Activated naive CD8-positive, alpha-beta T cell treated with anti-CD3 and anti-CD28 coated beads, Interleukin-2, amount 50 U/mL, for 24 hours (primary cell): ENCODE measurements around the gene GTF2F2.

Experiments
- ATAC-seq: fragments of 150-1000 bp; cut with Tn5 transposase; one replicate; pipeline ENCODE4 v1.10.0; 2021
- DNase-seq: peaks from one replicate; pipeline ENCODE4 v3.0.0; 2021
- H3K27ac Mint-ChIP-seq: one replicate; pipeline ENCODE4 v1.8.0; 2021; ENCODE audit warnings: mild to moderate bottlenecking, mixed read lengths
- H3K27me3 Mint-ChIP-seq: one replicate; pipeline ENCODE4 v1.8.0; 2021; ENCODE audit warnings: mixed read lengths
- H3K36me3 Mint-ChIP-seq: one replicate; pipeline ENCODE4 v1.8.0; 2021; ENCODE audit warnings: low read depth, mixed read lengths
- H3K4me1 Mint-ChIP-seq: one replicate; pipeline ENCODE4 v1.8.0; 2021; ENCODE audit warnings: mixed read lengths
- H3K4me3 Mint-ChIP-seq: one replicate; pipeline ENCODE4 v1.8.0; 2021; ENCODE audit warnings: mild to moderate bottlenecking, moderate library complexity, mixed read lengths
- H3K9me3 Mint-ChIP-seq: one replicate; pipeline ENCODE4 v1.8.0; 2021; ENCODE audit warnings: mixed read lengths

Gene GTF2F2

GRCh38 chr13:45256254-45256653, 135.9 kb downstream of the GTF2F2 start:
- no peak for DNase-seq
- Mint-ChIP-seq H3K27ac (peak overlapping the region; percentile 13), H3K4me3 (no peak overlapping the region), H3K9me3 (no peaks in the 10 kb centered on the region), H3K36me3 (peaks cover 19% of the 10 kb centered on the region), H3K27me3 (no peaks in the 10 kb centered on the region), H3K4me1 (peaks cover 32% of the 10 kb centered on the region)
- ATAC-seq, result no peak

- H3K27ac Mint-ChIP-seq, result peak overlapping the region; percentile 29
- no peaks in the 10 kb centered on the region for H3K27me3 Mint-ChIP-seq
- H3K36me3 Mint-ChIP-seq, result peaks cover 16% of the 10 kb centered on the region
- H3K9me3 Mint-ChIP-seq, result no peaks in the 10 kb centered on the region
- ATAC-seq (peak; percentile 49), DNase-seq (no peak)
- peaks cover 32% of the 10 kb centered on the region for H3K4me1 Mint-ChIP-seq
- no peak overlapping the region for H3K4me3 Mint-ChIP-seq
Observed at GRCh38 chr13:45257638-45258333, 137.5 kb downstream of the GTF2F2 start.

- Mint-ChIP-seq H3K4me3 (no peak overlapping the region), H3K9me3 (no peaks in the 10 kb centered on the region), H3K4me1 (peaks cover 32% of the 10 kb centered on the region), H3K27ac (peak overlapping the region; percentile 29), H3K27me3 (no peaks in the 10 kb centered on the region), H3K36me3 (peaks cover 13% of the 10 kb centered on the region)
- DNase-seq, result no peak
- ATAC-seq, result no peak
Observed at GRCh38 chr13:45258334-45258675, 138.0 kb downstream of the GTF2F2 start.

- DNase-seq (no peak), ATAC-seq (no peak)
- Mint-ChIP-seq H3K4me3 (no peak overlapping the region), H3K36me3 (peaks cover 12% of the 10 kb centered on the region), H3K27ac (no peak overlapping the region), H3K9me3 (no peaks in the 10 kb centered on the region), H3K27me3 (no peaks in the 10 kb centered on the region), H3K4me1 (no peaks in the 10 kb centered on the region)
Observed at GRCh38 chr13:45267215-45267614, 146.9 kb downstream of the GTF2F2 start.

GRCh38 chr13:45269204-45269603, 148.9 kb downstream of the GTF2F2 start:
- ATAC-seq, result no peak
- DNase-seq, result no peak

GRCh38 chr13:45276913-45277312, 156.6 kb downstream of the GTF2F2 start:
- ATAC-seq, result no peak

More at GRCh38 chr13:45269204-45269603, 148.9 kb downstream of the GTF2F2 start:
- Mint-ChIP-seq H3K4me1 (no peaks in the 10 kb centered on the region), H3K9me3 (no peaks in the 10 kb centered on the region), H3K27ac (no peak overlapping the region), H3K36me3 (peaks cover 16% of the 10 kb centered on the region), H3K4me3 (no peak overlapping the region), H3K27me3 (no peaks in the 10 kb centered on the region)

GRCh38 chr13:45278096-45278645, 157.9 kb downstream of the GTF2F2 start:
- H3K4me1 Mint-ChIP-seq, result peaks cover 8% of the 10 kb centered on the region
- no peak for ATAC-seq
- no peaks in the 10 kb centered on the region for H3K9me3 Mint-ChIP-seq
- H3K27ac Mint-ChIP-seq, result no peak overlapping the region
- peaks cover 20% of the 10 kb centered on the region for H3K36me3 Mint-ChIP-seq
- no peak for DNase-seq
- H3K4me3 Mint-ChIP-seq, result no peak overlapping the region
- no peaks in the 10 kb centered on the region for H3K27me3 Mint-ChIP-seq

More at GRCh38 chr13:45276913-45277312, 156.6 kb downstream of the GTF2F2 start:
- H3K27ac Mint-ChIP-seq, result no peak overlapping the region
- H3K36me3 Mint-ChIP-seq, result peaks cover 22% of the 10 kb centered on the region
- H3K4me3 Mint-ChIP-seq, result no peak overlapping the region
- H3K9me3 Mint-ChIP-seq, result no peaks in the 10 kb centered on the region
- peaks cover 8% of the 10 kb centered on the region for H3K4me1 Mint-ChIP-seq
- no peaks in the 10 kb centered on the region for H3K27me3 Mint-ChIP-seq
- no peak for DNase-seq

GRCh38 chr13:45280011-45280410, 159.7 kb downstream of the GTF2F2 start:
- peaks cover 16% of the 10 kb centered on the region for H3K36me3 Mint-ChIP-seq
- H3K4me3 Mint-ChIP-seq, result no peak overlapping the region

GRCh38 chr13:45280751-45281634, 160.7 kb downstream of the GTF2F2 start:
- H3K4me1 Mint-ChIP-seq, result peaks cover 8% of the 10 kb centered on the region
- no peak overlapping the region for H3K27ac Mint-ChIP-seq
- H3K36me3 Mint-ChIP-seq, result peaks cover 18% of the 10 kb centered on the region
- peak; percentile 70 for DNase-seq
- no peak overlapping the region for H3K4me3 Mint-ChIP-seq
- peak; percentile 99 for ATAC-seq
- H3K27me3 Mint-ChIP-seq, result no peaks in the 10 kb centered on the region
- H3K9me3 Mint-ChIP-seq, result no peaks in the 10 kb centered on the region

More at GRCh38 chr13:45280011-45280410, 159.7 kb downstream of the GTF2F2 start:
- DNase-seq (no peak), ATAC-seq (no peak)
- H3K4me1 Mint-ChIP-seq, result peaks cover 8% of the 10 kb centered on the region
- no peak overlapping the region for H3K27ac Mint-ChIP-seq
- H3K9me3 Mint-ChIP-seq, result no peaks in the 10 kb centered on the region
- H3K27me3 Mint-ChIP-seq, result no peaks in the 10 kb centered on the region

- H3K9me3 Mint-ChIP-seq, result no peaks in the 10 kb centered on the region
- no peak overlapping the region for H3K4me3 Mint-ChIP-seq
- ATAC-seq, result no peak
- peaks cover 10% of the 10 kb centered on the region for H3K36me3 Mint-ChIP-seq
- no peak overlapping the region for H3K27ac Mint-ChIP-seq
- H3K27me3 Mint-ChIP-seq, result no peaks in the 10 kb centered on the region
- DNase-seq, result no peak
- H3K4me1 Mint-ChIP-seq, result peaks cover 8% of the 10 kb centered on the region
Observed at GRCh38 chr13:45282994-45283393, 162.7 kb downstream of the GTF2F2 start.

- peaks cover 9% of the 10 kb centered on the region for H3K36me3 Mint-ChIP-seq
- no peak for ATAC-seq
- no peaks in the 10 kb centered on the region for H3K27me3 Mint-ChIP-seq
- H3K4me3 Mint-ChIP-seq, result no peak overlapping the region
- DNase-seq, result no peak
- H3K9me3 Mint-ChIP-seq, result no peaks in the 10 kb centered on the region
- no peak overlapping the region for H3K27ac Mint-ChIP-seq
- H3K4me1 Mint-ChIP-seq, result peaks cover 2% of the 10 kb centered on the region
Observed at GRCh38 chr13:45289936-45290563, 169.7 kb downstream of the GTF2F2 start.

- Mint-ChIP-seq H3K27ac (no peak overlapping the region), H3K4me1 (peaks cover 20% of the 10 kb centered on the region), H3K9me3 (no peaks in the 10 kb centered on the region), H3K27me3 (no peaks in the 10 kb centered on the region), H3K4me3 (no peak overlapping the region), H3K36me3 (peaks cover 9% of the 10 kb centered on the region)
- no peak for ATAC-seq
- no peak for DNase-seq
Observed at GRCh38 chr13:45292176-45292575, 171.9 kb downstream of the GTF2F2 start.

GRCh38 chr13:45295536-45295935, 175.2 kb downstream of the GTF2F2 start:
- ATAC-seq, result no peak
- H3K4me1 Mint-ChIP-seq, result peaks cover 38% of the 10 kb centered on the region
- H3K27me3 Mint-ChIP-seq, result no peaks in the 10 kb centered on the region
- no peaks in the 10 kb centered on the region for H3K9me3 Mint-ChIP-seq
- H3K27ac Mint-ChIP-seq, result no peak overlapping the region
- no peak for DNase-seq
- no peak overlapping the region for H3K4me3 Mint-ChIP-seq
- H3K36me3 Mint-ChIP-seq, result peaks cover 4% of the 10 kb centered on the region

- Mint-ChIP-seq H3K9me3 (no peaks in the 10 kb centered on the region), H3K27me3 (no peaks in the 10 kb centered on the region), H3K27ac (no peak overlapping the region), H3K36me3 (peaks cover 4% of the 10 kb centered on the region), H3K4me1 (peaks cover 38% of the 10 kb centered on the region), H3K4me3 (no peak overlapping the region)
- ATAC-seq (no peak), DNase-seq (no peak)
Observed at GRCh38 chr13:45296259-45296658, 175.9 kb downstream of the GTF2F2 start.
